ENCODE measurements around the gene MYH7.

- TF ChIP-seq, protein P1, sequence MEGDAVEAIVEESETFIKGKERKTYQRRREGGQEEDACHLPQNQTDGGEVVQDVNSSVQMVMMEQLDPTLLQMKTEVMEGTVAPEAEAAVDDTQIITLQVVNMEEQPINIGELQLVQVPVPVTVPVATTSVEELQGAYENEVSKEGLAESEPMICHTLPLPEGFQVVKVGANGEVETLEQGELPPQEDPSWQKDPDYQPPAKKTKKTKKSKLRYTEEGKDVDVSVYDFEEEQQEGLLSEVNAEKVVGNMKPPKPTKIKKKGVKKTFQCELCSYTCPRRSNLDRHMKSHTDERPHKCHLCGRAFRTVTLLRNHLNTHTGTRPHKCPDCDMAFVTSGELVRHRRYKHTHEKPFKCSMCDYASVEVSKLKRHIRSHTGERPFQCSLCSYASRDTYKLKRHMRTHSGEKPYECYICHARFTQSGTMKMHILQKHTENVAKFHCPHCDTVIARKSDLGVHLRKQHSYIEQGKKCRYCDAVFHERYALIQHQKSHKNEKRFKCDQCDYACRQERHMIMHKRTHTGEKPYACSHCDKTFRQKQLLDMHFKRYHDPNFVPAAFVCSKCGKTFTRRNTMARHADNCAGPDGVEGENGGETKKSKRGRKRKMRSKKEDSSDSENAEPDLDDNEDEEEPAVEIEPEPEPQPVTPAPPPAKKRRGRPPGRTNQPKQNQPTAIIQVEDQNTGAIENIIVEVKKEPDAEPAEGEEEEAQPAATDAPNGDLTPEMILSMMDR (conservative IDR thresholded peaks at IDR 0.05; ENCODE audit: low read depth, low read length) = no peak
- no peak for TF ChIP-seq POLR2A (IDR thresholded peaks at IDR 0.05; ENCODE audit: low read depth, low read length)
- no peak for TF ChIP-seq RCOR1 (IDR thresholded peaks at IDR 0.05; ENCODE audit: insufficient replicate concordance, low read length)
- TF ChIP-seq CHD1 (IDR thresholded peaks at IDR 0.05; ENCODE audit: low read depth, low read length) = no peak
- TF ChIP-seq CEBPB (IDR thresholded peaks at IDR 0.05; ENCODE audit: low read depth, low read length) = no peak
Observed at GRCh38 chr14:23386999-23387398, 48.5 kb downstream of the MYH7 start.
